ENCODE data around the gene PAX4.

DNA sequence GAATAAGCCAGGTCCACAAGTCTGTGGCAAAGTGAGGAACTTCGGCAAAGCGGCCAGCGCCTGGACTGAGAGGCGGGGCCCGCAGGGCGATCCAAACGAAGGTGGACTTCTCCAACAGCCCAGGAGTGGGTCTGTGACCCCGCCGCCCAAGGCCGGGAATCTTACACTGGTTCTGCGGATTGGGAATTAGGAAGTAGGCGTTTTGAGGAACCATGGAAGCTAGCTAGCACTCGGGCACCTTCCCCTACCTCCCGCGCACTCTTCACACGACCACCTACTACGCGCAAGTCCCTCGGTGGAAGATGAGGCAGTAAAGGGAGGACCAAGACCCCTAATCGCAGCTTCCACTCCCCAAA, 30.3 kb downstream of the PAX4 start:
- no peak for TF ChIP-seq KLF10 (CRISPR knock-in tag; IDR thresholded peaks at IDR 0.05)
- TF ChIP-seq, protein P1, sequence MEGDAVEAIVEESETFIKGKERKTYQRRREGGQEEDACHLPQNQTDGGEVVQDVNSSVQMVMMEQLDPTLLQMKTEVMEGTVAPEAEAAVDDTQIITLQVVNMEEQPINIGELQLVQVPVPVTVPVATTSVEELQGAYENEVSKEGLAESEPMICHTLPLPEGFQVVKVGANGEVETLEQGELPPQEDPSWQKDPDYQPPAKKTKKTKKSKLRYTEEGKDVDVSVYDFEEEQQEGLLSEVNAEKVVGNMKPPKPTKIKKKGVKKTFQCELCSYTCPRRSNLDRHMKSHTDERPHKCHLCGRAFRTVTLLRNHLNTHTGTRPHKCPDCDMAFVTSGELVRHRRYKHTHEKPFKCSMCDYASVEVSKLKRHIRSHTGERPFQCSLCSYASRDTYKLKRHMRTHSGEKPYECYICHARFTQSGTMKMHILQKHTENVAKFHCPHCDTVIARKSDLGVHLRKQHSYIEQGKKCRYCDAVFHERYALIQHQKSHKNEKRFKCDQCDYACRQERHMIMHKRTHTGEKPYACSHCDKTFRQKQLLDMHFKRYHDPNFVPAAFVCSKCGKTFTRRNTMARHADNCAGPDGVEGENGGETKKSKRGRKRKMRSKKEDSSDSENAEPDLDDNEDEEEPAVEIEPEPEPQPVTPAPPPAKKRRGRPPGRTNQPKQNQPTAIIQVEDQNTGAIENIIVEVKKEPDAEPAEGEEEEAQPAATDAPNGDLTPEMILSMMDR (IDR thresholded peaks at IDR 0.05 in 2 of 3, conservative IDR thresholded peaks at IDR 0.05 in 1 of 3; ENCODE audit: insufficient read depth in 2 of 3, low read depth in 1 of 3, low read length in 3 of 3): no peak
- TF ChIP-seq NBN (IDR thresholded peaks at IDR 0.05; ENCODE audit: low read depth): no peak
- TF ChIP-seq JUND (IDR thresholded peaks at IDR 0.05; ENCODE audit: borderline replicate concordance, low read depth, low read length): no peak
- TF ChIP-seq JUND (tag; IDR thresholded peaks at IDR 0.05; ENCODE audit: borderline replicate concordance, low read depth, low read length): no peak
- no peak for TF ChIP-seq NCOA1 (IDR thresholded peaks at IDR 0.05; ENCODE audit: low read depth)
- TF ChIP-seq ETS2 (tag; IDR thresholded peaks at IDR 0.05; ENCODE audit: borderline replicate concordance, poor library complexity, severe bottlenecking): no peak
- TF ChIP-seq HMG20B (CRISPR knock-in tag; IDR thresholded peaks at IDR 0.05): no peak
- TF ChIP-seq ZZZ3 (IDR thresholded peaks at IDR 0.05): no peak

Measured in K562 (cell line).